PC-3 (cell line): Measurements from ENCODE around the gene SORL1. TPM values are rescaled to one million over a fixed set of nuclear protein-coding genes. Genes with fewer than 3 reads are reported as not detected.

Experiments used
- ATAC-seq: fragments of 200-7000 bp; cut with Tn5 transposase; 2 replicates; pipeline ENCODE4 v1.9.1; 2020; ENCODE audit warnings: mild to moderate bottlenecking, moderate library complexity
- BruUV-seq: library from RNA; stranded (reverse); fragments of 400-500 nt; replicated peaks from 2 replicates; lab custom pipeline; 2021; lab: Mats Ljungman, UMichigan
- CTCF ChIA-PET: fragments of 300-600 bp; sonication (Branson Sonifier 250); formaldehyde crosslinking; loops from one replicate; lab custom pipeline; 2022; ENCODE audit warnings: antibody characterized with exemption; lab: Charles Lee
- POLR2A ChIA-PET: fragments of 300-600 bp; sonication (Branson Sonifier 250); formaldehyde crosslinking; loops from one replicate; lab custom pipeline; 2022; ENCODE audit warnings: antibody characterized with exemption; ENCODE audit not compliant: unreplicated experiment; lab: Charles Lee
- DNase-seq: peaks from one replicate; pipeline ENCODE4 v3.0.0-alpha.2; 2015
- H2AFZ ChIP-seq: fragments of 300-600 bp; sonication (generic); 2 replicates; pipeline ENCODE4 v1.6.0; 2016; ENCODE audit warnings: antibody characterized with exemption, low read length
- H3F3A ChIP-seq: fragments of 300-600 bp; sonication (generic); one replicate; pipeline ENCODE4 v1.6.0; 2017; ENCODE audit warnings: antibody characterized with exemption, low read length, control low read depth, mild to moderate bottlenecking; ENCODE audit not compliant: unreplicated experiment
- H3K27ac ChIP-seq: fragments of 300-600 bp; sonication (generic); 2 replicates; pipeline ENCODE4 v1.5.1; 2016; ENCODE audit warnings: mild to moderate bottlenecking, low read length
- H3K27me3 ChIP-seq: fragments of 300-600 bp; sonication (generic); 2 replicates; pipeline ENCODE4 v1.6.1; 2016; ENCODE audit warnings: low read length, mixed read lengths
- H3K36me3 ChIP-seq: fragments of 300-600 bp; sonication (generic); 2 replicates; pipeline ENCODE4 v1.6.1; 2016; ENCODE audit warnings: low read depth, mixed run types, low read length, mixed read lengths
- H3K4me1 ChIP-seq: fragments of 300-600 bp; sonication (generic); 2 replicates; pipeline ENCODE4 v1.5.1; 2016; ENCODE audit warnings: low read length; ENCODE audit not compliant: insufficient read depth
- H3K4me2 ChIP-seq: fragments of 300-600 bp; sonication (generic); 2 replicates; pipeline ENCODE4 v1.6.0; 2016; ENCODE audit warnings: low read length
- H3K4me3 ChIP-seq: fragments of 300-600 bp; sonication (generic); 2 replicates; pipeline ENCODE4 v1.5.1; 2016; ENCODE audit warnings: mild to moderate bottlenecking, low read length, mixed read lengths
- H3K79me2 ChIP-seq: fragments of 300-600 bp; sonication (generic); 2 replicates; pipeline ENCODE4 v1.6.1; 2017; ENCODE audit warnings: low read length, mixed read lengths
- H3K9ac ChIP-seq: fragments of 300-600 bp; sonication (generic); 2 replicates; pipeline ENCODE4 v1.6.0; 2016; ENCODE audit warnings: mild to moderate bottlenecking, low read length
- H3K9me2 ChIP-seq: fragments of 300-600 bp; sonication (generic); replicated peaks from 2 replicates; pipeline ENCODE4 v1.6.1; 2016; ENCODE audit warnings: mixed run types, low read length, mixed read lengths
- H3K9me3 ChIP-seq: fragments of 300-600 bp; sonication (generic); 2 replicates; pipeline ENCODE4 v1.6.1; 2016; ENCODE audit warnings: low read length, mixed read lengths
- H4K20me1 ChIP-seq: fragments of 300-600 bp; sonication (generic); 2 replicates; pipeline ENCODE4 v1.6.1; 2016; ENCODE audit warnings: low read length, mixed read lengths
- CTCF ChIP-seq: fragments of 300-600 bp; sonication (generic); conservative IDR thresholded peaks from 2 replicates; pipeline ENCODE4 v1.5.1; 2017; ENCODE audit warnings: antibody characterized with exemption, low read depth, mild to moderate bottlenecking, low read length
- EZH2 ChIP-seq: fragments of 300-600 bp; sonication (generic); IDR thresholded peaks from one replicate; pipeline ENCODE4 v1.6.1; 2017; ENCODE audit warnings: antibody characterized with exemption, mild to moderate bottlenecking, low read length; ENCODE audit not compliant: unreplicated experiment
- EZH2phosphoT487 ChIP-seq: fragments of 300-600 bp; sonication (generic); IDR thresholded peaks from 2 replicates; pipeline ENCODE4 v1.6.1; 2018; ENCODE audit warnings: mild to moderate bottlenecking, antibody characterized with exemption, low read length, borderline replicate concordance
- intact Hi-C: fragments of 100-400 bp; cut with micrococcal nuclease; formaldehyde crosslinking; loops from 2 replicates; pipeline ENCODE4 v1.9.0; 2023
- total RNA-seq: library from RNA; depleted of rRNA; stranded (reverse); fragments of >200 nt; gene quantifications from 2 replicates; pipeline ENCODE4 v1.2.3, GENCODE V29; 2014

The SORL1 gene
- total RNA-seq, 1 experiment from 2014 or later, result 53.7 TPM

- H3K79me2 ChIP-seq, result no peaks in the 10 kb centered on the region
- ATAC-seq, result no peak
- BruUV-seq, result no TSS peak
- intact Hi-C loops, result no loop called here
- no peaks in the 10 kb centered on the region for H3K4me1 ChIP-seq
- no peaks in the 10 kb centered on the region for H4K20me1 ChIP-seq
- CTCF ChIA-PET, result no interaction called here
- POLR2A ChIA-PET, result interaction anchor here (0.6 to 0.7 kb wide), 2 partner anchors 537 to 944 kb away, joined by 3 read pairs; no protein-coding TSS in a partner anchor
- no peak overlapping the region for H3K4me2 ChIP-seq
- H3K36me3 ChIP-seq, result peaks cover 8% of the 10 kb centered on the region
- H3F3A ChIP-seq, result no peaks in the 10 kb centered on the region
- DNase-seq, result no peak
- H3K9me2 ChIP-seq, result no peaks in the 10 kb centered on the region
- no peak overlapping the region for H2AFZ ChIP-seq
- no peak overlapping the region for H3K9ac ChIP-seq
- H3K4me3 ChIP-seq, result no peak overlapping the region
- no peaks in the 10 kb centered on the region for H3K27me3 ChIP-seq
- TF ChIP-seq EZH2phosphoT487 (no peak), EZH2 (no peak)
- no peaks in the 10 kb centered on the region for H3K9me3 ChIP-seq
- H3K27ac ChIP-seq, result no peak overlapping the region
Observed at GRCh38 chr11:121577106-121577848, 125.2 kb downstream of the SORL1 start.

- POLR2A ChIA-PET, result interaction anchor here (0.6 kb wide), 1 partner anchor 187 kb away, joined by 5 read pairs; no protein-coding TSS in a partner anchor
- peaks cover 8% of the 10 kb centered on the region for H3K36me3 ChIP-seq
- no peaks in the 10 kb centered on the region for H3K79me2 ChIP-seq
- no peak for DNase-seq
- no peak overlapping the region for H3K9ac ChIP-seq
- BruUV-seq, result no TSS peak
- H3F3A ChIP-seq, result no peaks in the 10 kb centered on the region
- CTCF ChIA-PET, result no interaction called here
- no peak overlapping the region for H3K4me3 ChIP-seq
- no peaks in the 10 kb centered on the region for H4K20me1 ChIP-seq
- no peaks in the 10 kb centered on the region for H3K9me3 ChIP-seq
- intact Hi-C loops, result no loop called here
- H3K9me2 ChIP-seq, result no peaks in the 10 kb centered on the region
- H3K27ac ChIP-seq, result no peak overlapping the region
- no peak for ATAC-seq
- H3K4me1 ChIP-seq, result no peaks in the 10 kb centered on the region
- no peak overlapping the region for H2AFZ ChIP-seq
- no peaks in the 10 kb centered on the region for H3K27me3 ChIP-seq
- H3K4me2 ChIP-seq, result no peak overlapping the region
- no peak for TF ChIP-seq EZH2
- TF ChIP-seq EZH2phosphoT487, result no peak
- no peak for TF ChIP-seq CTCF
Observed at GRCh38 chr11:121578251-121578976, 126.3 kb downstream of the SORL1 start.

GRCh38 chr11:121580154-121580553, 128.0 kb downstream of the SORL1 start:
- Histone ChIP-seq H3K36me3 (peaks cover 3% of the 10 kb centered on the region; the same call in 1 of the 2 replicates), H3F3A (no peaks in the 10 kb centered on the region), H3K9me3 (no peaks in the 10 kb centered on the region), H3K4me3 (no peak overlapping the region), H4K20me1 (no peaks in the 10 kb centered on the region), H2AFZ (no peak overlapping the region), H3K27me3 (no peaks in the 10 kb centered on the region), H3K27ac (no peak overlapping the region), H3K9ac (no peak overlapping the region), H3K9me2 (no peaks in the 10 kb centered on the region), H3K79me2 (no peaks in the 10 kb centered on the region), H3K4me1 (no peaks in the 10 kb centered on the region), H3K4me2 (no peak overlapping the region)
- DNase-seq (no peak), ATAC-seq (no peak)
- no peak for TF ChIP-seq EZH2
- intact Hi-C loops, result no loop called here
- CTCF ChIA-PET, result no interaction called here
- BruUV-seq, result no TSS peak
- POLR2A ChIA-PET, result no interaction called here
